HepG2 (cell line): ENCODE results near the gene ECE2. TPM values are rescaled to one million over a fixed set of nuclear protein-coding genes. Genes with fewer than 3 reads are reported as not detected.
A peak's percentile ranks its signal among the peaks of the same experiment; 100 is the strongest.

ENCODE experiments used
- AHR ChIP-seq: IDR thresholded peaks from 2 replicates; pipeline ENCODE4 v1.6.1; 2018; ENCODE audit warnings: missing genetic modification reagents, missing compliant biosample characterization
- ARHGAP35 ChIP-seq: sonication (generic); formaldehyde crosslinking; IDR thresholded peaks from 2 replicates; pipeline ENCODE4 v1.9.0; 2022; ENCODE audit warnings: mild to moderate bottlenecking, inconsistent platforms, moderate library complexity, missing genetic modification reagents, borderline replicate concordance
- FOXC1 ChIP-seq: sonication (generic); formaldehyde crosslinking; IDR thresholded peaks from 2 replicates; pipeline ENCODE4 v1.8.0; 2022; ENCODE audit warnings: mild to moderate bottlenecking, missing genetic modification reagents, borderline replicate concordance
- FOXM1 ChIP-seq: sonication (generic); formaldehyde crosslinking; IDR thresholded peaks from 2 replicates; pipeline ENCODE4 v1.5.0; 2020; ENCODE audit warnings: missing genetic modification reagents
- FOXO1 ChIP-seq: sonication (generic); formaldehyde crosslinking; IDR thresholded peaks from 2 replicates; pipeline ENCODE4 v1.4.0; 2020; ENCODE audit warnings: missing genetic modification reagents
- MATR3 ChIP-seq: sonication (generic); formaldehyde crosslinking; IDR thresholded peaks from 2 replicates; pipeline ENCODE4 v1.4.0; 2020; ENCODE audit warnings: missing genetic modification reagents
- MLXIP ChIP-seq: sonication (generic); formaldehyde crosslinking; IDR thresholded peaks from 2 replicates; pipeline ENCODE4 v1.9.0; 2021; ENCODE audit warnings: missing genetic modification reagents, borderline replicate concordance
- MTA1 ChIP-seq: sonication (generic); formaldehyde crosslinking; IDR thresholded peaks from 2 replicates; pipeline ENCODE4 v1.4.0; 2020; ENCODE audit warnings: missing genetic modification reagents, mild to moderate bottlenecking, borderline replicate concordance
- MXI1 ChIP-seq: IDR thresholded peaks from 3 replicates; pipeline ENCODE4 v1.6.1; 2012; ENCODE audit warnings: low read depth, low read length, inconsistent platforms, borderline replicate concordance
- PCBP1 ChIP-seq: fragments of 200-400 bp; formaldehyde crosslinking; IDR thresholded peaks from 2 replicates; pipeline ENCODE4 v1.6.1; 2017; ENCODE audit warnings: mild to moderate bottlenecking, low read depth, low read length, borderline replicate concordance
- PITX1 ChIP-seq: sonication (generic); formaldehyde crosslinking; IDR thresholded peaks from 2 replicates; pipeline ENCODE4 v1.5.1; 2020; ENCODE audit warnings: mild to moderate bottlenecking, missing genetic modification reagents
- RFXANK ChIP-seq: IDR thresholded peaks from 2 replicates; pipeline ENCODE4 v1.6.1; 2016
- SIN3A ChIP-seq: IDR thresholded peaks from 2 replicates; pipeline ENCODE4 v1.6.1; 2011; ENCODE audit warnings: low read depth, mild to moderate bottlenecking, control low read depth, low read length, borderline replicate concordance
- THAP8 ChIP-seq: sonication (generic); formaldehyde crosslinking; IDR thresholded peaks from 2 replicates; pipeline ENCODE4 v1.5.1; 2020; ENCODE audit warnings: missing genetic modification reagents, mild to moderate bottlenecking, borderline replicate concordance
- ZNF558 ChIP-seq: sonication (generic); formaldehyde crosslinking; IDR thresholded peaks from 2 replicates; pipeline ENCODE4 v1.9.0; 2022; ENCODE audit warnings: mild to moderate bottlenecking, missing genetic modification reagents, borderline replicate concordance
- ZNF563 ChIP-seq: sonication (generic); formaldehyde crosslinking; IDR thresholded peaks from 2 replicates; pipeline ENCODE4 v1.8.0; 2022; ENCODE audit warnings: mild to moderate bottlenecking, moderate library complexity, missing genetic modification reagents
- ZNF674 ChIP-seq: sonication (generic); formaldehyde crosslinking; IDR thresholded peaks from 2 replicates; pipeline ENCODE4 v1.5.0; 2020; ENCODE audit warnings: low read depth, mild to moderate bottlenecking, missing genetic modification reagents
- ZNF781 ChIP-seq: sonication (generic); formaldehyde crosslinking; IDR thresholded peaks from 2 replicates; pipeline ENCODE4 v1.5.1; 2020; ENCODE audit warnings: borderline replicate concordance, mild to moderate bottlenecking, missing genetic modification reagents; ENCODE audit errors: not compliant biosample characterization
- ZNF83 ChIP-seq: sonication (generic); formaldehyde crosslinking; IDR thresholded peaks from 2 replicates; pipeline ENCODE4 v1.4.0; 2020; ENCODE audit warnings: missing genetic modification reagents, mild to moderate bottlenecking, borderline replicate concordance
- ZSCAN25 ChIP-seq: sonication (generic); formaldehyde crosslinking; IDR thresholded peaks from 2 replicates; pipeline ENCODE4 v1.8.0; 2022; ENCODE audit warnings: mild to moderate bottlenecking, missing genetic modification reagents
- polyA plus RNA-seq, 8 experiments: library from polyadenylated mRNA; depleted of rRNA in 3 of 8; stranded (reverse) in 7 of 8; unstranded in 1 of 8; fragments of >200 nt; fragmentation: Illumina TruSeq in 4 of 8; extraction: Trizol in 4 of 8; gene quantifications; 2 replicates each; pipeline versions ENCODE4 v1.2.1 to v1.2.3, GENCODE V29; 2011 to 2016; ENCODE audit warnings: low read depth in 4 of 8, missing spikeins in 1 of 8, mixed read lengths in 1 of 8; ENCODE audit not compliant: insufficient read depth in 1 of 8
- total RNA-seq, 5 experiments: library from RNA; depleted of rRNA; stranded (reverse); fragments of >200 nt; fragmentation: Illumina TruSeq; extraction: Trizol; gene quantifications; 2 replicates each; pipeline ENCODE4 v1.2.3, GENCODE V29; 2016; ENCODE audit warnings: low read depth in 1 of 5
- TF ChIP-seq, protein P1 (sequence below): sonication (generic); formaldehyde crosslinking; IDR thresholded peaks from 2 replicates; pipeline ENCODE4 v1.4.0; 2020; ENCODE audit warnings: missing genetic modification reagents
- TF ChIP-seq, protein P2 (sequence below): IDR thresholded peaks from 2 replicates; pipeline ENCODE4 v1.6.1; 2018; ENCODE audit warnings: missing genetic modification reagents, mild to moderate bottlenecking, missing compliant biosample characterization
- TF ChIP-seq, protein P3 (sequence below): sonication (generic); formaldehyde crosslinking; conservative IDR thresholded peaks from 2 replicates; pipeline ENCODE4 v1.4.0; 2020; ENCODE audit warnings: missing genetic modification reagents

Gene ECE2
- total and polyA plus RNA-seq, 2 of the 13 experiments (the other 11 are each of a cell fraction or from before 2014, with no cell fraction given), result not detected

DNA sequence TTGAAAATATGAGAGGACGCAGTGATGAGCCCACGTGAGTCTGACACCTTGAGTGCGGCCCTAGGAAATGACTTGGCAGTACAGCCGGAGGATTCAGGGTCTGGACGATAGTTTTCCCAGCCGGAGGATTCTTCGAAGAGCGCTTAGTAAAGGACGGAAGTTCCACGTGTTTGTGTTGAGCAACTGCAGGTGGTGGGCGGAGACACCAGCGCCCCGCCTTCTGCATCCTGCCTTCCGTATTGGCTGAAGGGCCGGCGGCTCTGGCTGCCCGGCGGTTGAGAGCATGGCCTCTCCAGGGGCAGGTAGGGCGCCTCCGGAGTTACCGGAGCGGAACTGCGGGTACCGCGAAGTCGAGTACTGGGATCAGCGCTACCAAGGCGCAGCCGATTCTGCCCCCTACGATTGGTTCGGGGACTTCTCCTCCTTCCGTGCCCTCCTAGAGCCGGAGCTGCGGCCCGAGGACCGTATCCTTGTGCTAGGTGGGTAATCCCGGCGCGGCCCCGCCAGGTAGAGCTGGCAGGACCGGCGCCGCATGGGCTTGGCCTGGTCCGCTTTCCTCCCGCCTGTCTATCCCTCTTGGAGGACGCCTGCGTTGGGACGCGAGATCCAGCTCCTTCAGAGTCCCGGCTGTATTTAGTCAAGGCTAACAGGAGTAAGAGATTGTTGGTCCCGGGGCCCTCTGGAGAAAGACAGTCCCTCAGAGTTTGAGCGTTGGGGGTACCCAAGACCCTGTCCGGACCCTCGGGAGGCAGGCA lies 26.2 kb upstream of the ECE2 start, which contains the start of gene EEF1AKMT4 (continued):
- TF ChIP-seq MLXIP (CRISPR knock-in tag) (0 out of 2 replicates have a peak, but pooled peaks have one; percentile 19), ZNF563 (CRISPR knock-in tag) (no peak; the same call in 1 of the 2 replicates), FOXC1 (CRISPR knock-in tag) (no peak), MATR3 (CRISPR knock-in tag) (no peak), SIN3A (peak; percentile 98), PCBP1 (no peak), ZNF781 (no peak), ZNF674 (CRISPR knock-in tag) (no peak), THAP8 (CRISPR knock-in tag) (no peak; the same call in 1 of the 2 replicates), MXI1 (peak; percentile 100), ZSCAN25 (CRISPR knock-in tag) (no peak), ZNF558 (CRISPR knock-in tag) (no peak), ZNF83 (no peak), MTA1 (CRISPR knock-in tag) (no peak), FOXM1 (CRISPR knock-in tag) (no peak), PITX1 (CRISPR knock-in tag) (no peak; the same call in 1 of the 2 replicates), ARHGAP35 (CRISPR knock-in tag) (peak; percentile 34; the same call in 1 of the 2 replicates), RFXANK (CRISPR knock-in tag) (no peak), FOXO1 (CRISPR knock-in tag) (no peak), AHR (CRISPR knock-in tag) (no peak)
- TF ChIP-seq, protein P1, sequence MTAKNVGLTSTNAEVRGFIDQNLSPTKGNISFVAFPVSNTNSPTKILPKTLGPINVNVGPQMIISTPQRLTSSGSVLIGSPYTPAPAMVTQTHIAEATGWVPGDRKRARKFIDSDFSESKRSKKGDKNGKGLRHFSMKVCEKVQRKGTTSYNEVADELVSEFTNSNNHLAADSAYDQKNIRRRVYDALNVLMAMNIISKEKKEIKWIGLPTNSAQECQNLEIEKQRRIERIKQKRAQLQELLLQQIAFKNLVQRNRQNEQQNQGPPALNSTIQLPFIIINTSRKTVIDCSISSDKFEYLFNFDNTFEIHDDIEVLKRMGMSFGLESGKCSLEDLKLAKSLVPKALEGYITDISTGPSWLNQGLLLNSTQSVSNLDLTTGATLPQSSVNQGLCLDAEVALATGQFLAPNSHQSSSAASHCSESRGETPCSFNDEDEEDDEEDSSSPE (CRISPR knock-in tag), result peak; percentile 80
- TF ChIP-seq, protein P2, sequence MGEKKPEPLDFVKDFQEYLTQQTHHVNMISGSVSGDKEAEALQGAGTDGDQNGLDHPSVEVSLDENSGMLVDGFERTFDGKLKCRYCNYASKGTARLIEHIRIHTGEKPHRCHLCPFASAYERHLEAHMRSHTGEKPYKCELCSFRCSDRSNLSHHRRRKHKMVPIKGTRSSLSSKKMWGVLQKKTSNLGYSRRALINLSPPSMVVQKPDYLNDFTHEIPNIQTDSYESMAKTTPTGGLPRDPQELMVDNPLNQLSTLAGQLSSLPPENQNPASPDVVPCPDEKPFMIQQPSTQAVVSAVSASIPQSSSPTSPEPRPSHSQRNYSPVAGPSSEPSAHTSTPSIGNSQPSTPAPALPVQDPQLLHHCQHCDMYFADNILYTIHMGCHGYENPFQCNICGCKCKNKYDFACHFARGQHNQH (CRISPR knock-in tag), result no peak; the same call in 1 of the 2 replicates
- TF ChIP-seq, protein P3, sequence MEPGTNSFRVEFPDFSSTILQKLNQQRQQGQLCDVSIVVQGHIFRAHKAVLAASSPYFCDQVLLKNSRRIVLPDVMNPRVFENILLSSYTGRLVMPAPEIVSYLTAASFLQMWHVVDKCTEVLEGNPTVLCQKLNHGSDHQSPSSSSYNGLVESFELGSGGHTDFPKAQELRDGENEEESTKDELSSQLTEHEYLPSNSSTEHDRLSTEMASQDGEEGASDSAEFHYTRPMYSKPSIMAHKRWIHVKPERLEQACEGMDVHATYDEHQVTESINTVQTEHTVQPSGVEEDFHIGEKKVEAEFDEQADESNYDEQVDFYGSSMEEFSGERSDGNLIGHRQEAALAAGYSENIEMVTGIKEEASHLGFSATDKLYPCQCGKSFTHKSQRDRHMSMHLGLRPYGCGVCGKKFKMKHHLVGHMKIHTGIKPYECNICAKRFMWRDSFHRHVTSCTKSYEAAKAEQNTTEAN (CRISPR knock-in tag), result no peak
